Ovary (tissue), 3 donors: Measurements from ENCODE around the gene NOP9.

Experiments used
- POLR2A ChIP-seq: fragments of 450-650 bp; IDR thresholded peaks from one replicate; pipeline ENCODE4 v1.6.1; 2017; ENCODE audit warnings: antibody characterized with exemption, mild to moderate bottlenecking, moderate library complexity
- TF ChIP-seq, protein P1 (sequence below), 3 donors: fragments of 450-650 bp in 2 of 3; fragments of 200-600 bp in 1 of 3; IDR thresholded peaks; one replicate each; pipeline versions ENCODE4 v1.5.1 to v1.8.0; 2016 to 2022; ENCODE audit warnings: antibody characterized with exemption in 3 of 3, mild to moderate bottlenecking in 1 of 3
- donor health status: DM: no; HTN: no; CAD: no.

DNA sequence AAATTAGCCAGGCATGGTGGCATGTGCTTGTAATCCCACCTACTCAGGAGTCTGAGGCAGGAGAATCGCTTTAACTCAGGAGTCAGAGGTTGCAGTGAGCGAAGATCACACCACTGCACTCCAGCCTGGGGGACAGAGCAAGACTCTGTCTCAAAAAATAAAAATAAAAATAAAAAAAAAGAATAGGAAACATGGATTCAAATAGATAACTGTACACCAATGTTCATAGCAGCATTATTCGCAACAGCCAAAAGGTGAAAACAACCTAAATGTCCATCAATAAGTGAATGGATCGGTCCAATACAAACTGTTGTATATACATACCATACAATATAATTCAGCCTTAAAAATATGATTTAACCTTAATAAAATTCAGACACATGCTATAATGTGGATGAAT lies 43.2 kb downstream of the NOP9 start:
- TF ChIP-seq, protein P1, sequence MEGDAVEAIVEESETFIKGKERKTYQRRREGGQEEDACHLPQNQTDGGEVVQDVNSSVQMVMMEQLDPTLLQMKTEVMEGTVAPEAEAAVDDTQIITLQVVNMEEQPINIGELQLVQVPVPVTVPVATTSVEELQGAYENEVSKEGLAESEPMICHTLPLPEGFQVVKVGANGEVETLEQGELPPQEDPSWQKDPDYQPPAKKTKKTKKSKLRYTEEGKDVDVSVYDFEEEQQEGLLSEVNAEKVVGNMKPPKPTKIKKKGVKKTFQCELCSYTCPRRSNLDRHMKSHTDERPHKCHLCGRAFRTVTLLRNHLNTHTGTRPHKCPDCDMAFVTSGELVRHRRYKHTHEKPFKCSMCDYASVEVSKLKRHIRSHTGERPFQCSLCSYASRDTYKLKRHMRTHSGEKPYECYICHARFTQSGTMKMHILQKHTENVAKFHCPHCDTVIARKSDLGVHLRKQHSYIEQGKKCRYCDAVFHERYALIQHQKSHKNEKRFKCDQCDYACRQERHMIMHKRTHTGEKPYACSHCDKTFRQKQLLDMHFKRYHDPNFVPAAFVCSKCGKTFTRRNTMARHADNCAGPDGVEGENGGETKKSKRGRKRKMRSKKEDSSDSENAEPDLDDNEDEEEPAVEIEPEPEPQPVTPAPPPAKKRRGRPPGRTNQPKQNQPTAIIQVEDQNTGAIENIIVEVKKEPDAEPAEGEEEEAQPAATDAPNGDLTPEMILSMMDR (IDR thresholded peaks at IDR 0.05), result no peak
- TF ChIP-seq POLR2A, result no peak
